ENCODE measurements around the gene IL24.

DNA sequence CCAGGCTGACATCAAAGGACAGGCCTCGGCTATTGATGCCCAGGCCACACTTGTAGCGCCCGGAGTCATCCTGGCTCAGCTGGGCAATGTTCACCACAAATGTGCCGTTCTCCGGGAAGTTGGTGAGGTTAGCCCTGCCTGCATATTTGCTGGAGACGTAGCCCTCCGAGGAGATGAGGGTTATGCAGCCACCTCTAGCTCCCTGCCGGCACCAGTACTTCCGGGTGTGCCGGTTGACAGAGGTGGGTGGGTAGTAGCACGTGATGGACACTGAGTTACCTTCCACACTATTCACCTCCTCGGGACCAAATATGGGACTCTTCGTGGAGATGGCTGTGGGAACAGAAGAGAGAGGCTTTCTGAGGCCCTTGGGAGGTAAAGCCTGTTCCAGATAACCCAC is 41.9 kb downstream of the IL24 start:
- TF ChIP-seq, protein P1, sequence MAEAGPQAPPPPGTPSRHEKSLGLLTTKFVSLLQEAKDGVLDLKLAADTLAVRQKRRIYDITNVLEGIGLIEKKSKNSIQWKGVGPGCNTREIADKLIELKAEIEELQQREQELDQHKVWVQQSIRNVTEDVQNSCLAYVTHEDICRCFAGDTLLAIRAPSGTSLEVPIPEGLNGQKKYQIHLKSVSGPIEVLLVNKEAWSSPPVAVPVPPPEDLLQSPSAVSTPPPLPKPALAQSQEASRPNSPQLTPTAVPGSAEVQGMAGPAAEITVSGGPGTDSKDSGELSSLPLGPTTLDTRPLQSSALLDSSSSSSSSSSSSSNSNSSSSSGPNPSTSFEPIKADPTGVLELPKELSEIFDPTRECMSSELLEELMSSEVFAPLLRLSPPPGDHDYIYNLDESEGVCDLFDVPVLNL (IDR thresholded peaks at IDR 0.05; ENCODE audit: low read depth, low read length), result no peak
- TF ChIP-seq, protein P2, sequence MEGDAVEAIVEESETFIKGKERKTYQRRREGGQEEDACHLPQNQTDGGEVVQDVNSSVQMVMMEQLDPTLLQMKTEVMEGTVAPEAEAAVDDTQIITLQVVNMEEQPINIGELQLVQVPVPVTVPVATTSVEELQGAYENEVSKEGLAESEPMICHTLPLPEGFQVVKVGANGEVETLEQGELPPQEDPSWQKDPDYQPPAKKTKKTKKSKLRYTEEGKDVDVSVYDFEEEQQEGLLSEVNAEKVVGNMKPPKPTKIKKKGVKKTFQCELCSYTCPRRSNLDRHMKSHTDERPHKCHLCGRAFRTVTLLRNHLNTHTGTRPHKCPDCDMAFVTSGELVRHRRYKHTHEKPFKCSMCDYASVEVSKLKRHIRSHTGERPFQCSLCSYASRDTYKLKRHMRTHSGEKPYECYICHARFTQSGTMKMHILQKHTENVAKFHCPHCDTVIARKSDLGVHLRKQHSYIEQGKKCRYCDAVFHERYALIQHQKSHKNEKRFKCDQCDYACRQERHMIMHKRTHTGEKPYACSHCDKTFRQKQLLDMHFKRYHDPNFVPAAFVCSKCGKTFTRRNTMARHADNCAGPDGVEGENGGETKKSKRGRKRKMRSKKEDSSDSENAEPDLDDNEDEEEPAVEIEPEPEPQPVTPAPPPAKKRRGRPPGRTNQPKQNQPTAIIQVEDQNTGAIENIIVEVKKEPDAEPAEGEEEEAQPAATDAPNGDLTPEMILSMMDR (IDR thresholded peaks at IDR 0.05 in 2 of 3, conservative IDR thresholded peaks at IDR 0.05 in 1 of 3; ENCODE audit: control insufficient read depth in 2 of 3, extremely low read depth in 1 of 3, insufficient read depth in 1 of 3, low read depth in 3 of 3, low read length in 3 of 3), result no peak
- TF ChIP-seq RAD21 (IDR thresholded peaks at IDR 0.05; ENCODE audit: insufficient read depth, low read depth, low read length) (no peak), EP300 (IDR thresholded peaks at IDR 0.05; ENCODE audit: borderline replicate concordance in 1 of 2, control insufficient read depth in 1 of 2, low read depth in 2 of 2, low read length in 2 of 2) (no peak), RCOR1 (conservative IDR thresholded peaks at IDR 0.05; ENCODE audit: low read depth, low read length) (no peak), DPF2 (IDR thresholded peaks at IDR 0.05) (no peak)
- TF ChIP-seq, protein P3, sequence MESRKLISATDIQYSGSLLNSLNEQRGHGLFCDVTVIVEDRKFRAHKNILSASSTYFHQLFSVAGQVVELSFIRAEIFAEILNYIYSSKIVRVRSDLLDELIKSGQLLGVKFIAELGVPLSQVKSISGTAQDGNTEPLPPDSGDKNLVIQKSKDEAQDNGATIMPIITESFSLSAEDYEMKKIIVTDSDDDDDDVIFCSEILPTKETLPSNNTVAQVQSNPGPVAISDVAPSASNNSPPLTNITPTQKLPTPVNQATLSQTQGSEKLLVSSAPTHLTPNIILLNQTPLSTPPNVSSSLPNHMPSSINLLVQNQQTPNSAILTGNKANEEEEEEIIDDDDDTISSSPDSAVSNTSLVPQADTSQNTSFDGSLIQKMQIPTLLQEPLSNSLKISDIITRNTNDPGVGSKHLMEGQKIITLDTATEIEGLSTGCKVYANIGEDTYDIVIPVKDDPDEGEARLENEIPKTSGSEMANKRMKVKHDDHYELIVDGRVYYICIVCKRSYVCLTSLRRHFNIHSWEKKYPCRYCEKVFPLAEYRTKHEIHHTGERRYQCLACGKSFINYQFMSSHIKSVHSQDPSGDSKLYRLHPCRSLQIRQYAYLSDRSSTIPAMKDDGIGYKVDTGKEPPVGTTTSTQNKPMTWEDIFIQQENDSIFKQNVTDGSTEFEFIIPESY (IDR thresholded peaks at IDR 0.05), result no peak
- TF ChIP-seq, protein P4, sequence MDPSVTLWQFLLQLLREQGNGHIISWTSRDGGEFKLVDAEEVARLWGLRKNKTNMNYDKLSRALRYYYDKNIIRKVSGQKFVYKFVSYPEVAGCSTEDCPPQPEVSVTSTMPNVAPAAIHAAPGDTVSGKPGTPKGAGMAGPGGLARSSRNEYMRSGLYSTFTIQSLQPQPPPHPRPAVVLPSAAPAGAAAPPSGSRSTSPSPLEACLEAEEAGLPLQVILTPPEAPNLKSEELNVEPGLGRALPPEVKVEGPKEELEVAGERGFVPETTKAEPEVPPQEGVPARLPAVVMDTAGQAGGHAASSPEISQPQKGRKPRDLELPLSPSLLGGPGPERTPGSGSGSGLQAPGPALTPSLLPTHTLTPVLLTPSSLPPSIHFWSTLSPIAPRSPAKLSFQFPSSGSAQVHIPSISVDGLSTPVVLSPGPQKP (IDR thresholded peaks at IDR 0.05; ENCODE audit: low read depth, low read length), result no peak
- TF ChIP-seq, protein P5, sequence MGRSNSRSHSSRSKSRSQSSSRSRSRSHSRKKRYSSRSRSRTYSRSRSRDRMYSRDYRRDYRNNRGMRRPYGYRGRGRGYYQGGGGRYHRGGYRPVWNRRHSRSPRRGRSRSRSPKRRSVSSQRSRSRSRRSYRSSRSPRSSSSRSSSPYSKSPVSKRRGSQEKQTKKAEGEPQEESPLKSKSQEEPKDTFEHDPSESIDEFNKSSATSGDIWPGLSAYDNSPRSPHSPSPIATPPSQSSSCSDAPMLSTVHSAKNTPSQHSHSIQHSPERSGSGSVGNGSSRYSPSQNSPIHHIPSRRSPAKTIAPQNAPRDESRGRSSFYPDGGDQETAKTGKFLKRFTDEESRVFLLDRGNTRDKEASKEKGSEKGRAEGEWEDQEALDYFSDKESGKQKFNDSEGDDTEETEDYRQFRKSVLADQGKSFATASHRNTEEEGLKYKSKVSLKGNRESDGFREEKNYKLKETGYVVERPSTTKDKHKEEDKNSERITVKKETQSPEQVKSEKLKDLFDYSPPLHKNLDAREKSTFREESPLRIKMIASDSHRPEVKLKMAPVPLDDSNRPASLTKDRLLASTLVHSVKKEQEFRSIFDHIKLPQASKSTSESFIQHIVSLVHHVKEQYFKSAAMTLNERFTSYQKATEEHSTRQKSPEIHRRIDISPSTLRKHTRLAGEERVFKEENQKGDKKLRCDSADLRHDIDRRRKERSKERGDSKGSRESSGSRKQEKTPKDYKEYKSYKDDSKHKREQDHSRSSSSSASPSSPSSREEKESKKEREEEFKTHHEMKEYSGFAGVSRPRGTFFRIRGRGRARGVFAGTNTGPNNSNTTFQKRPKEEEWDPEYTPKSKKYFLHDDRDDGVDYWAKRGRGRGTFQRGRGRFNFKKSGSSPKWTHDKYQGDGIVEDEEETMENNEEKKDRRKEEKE (IDR thresholded peaks at IDR 0.05), result no peak
